ENCODE results near the gene CYTH1.
"Not testable (repeated sequence)": the region's sequence is repeated elsewhere in the genome, so short reads cannot be mapped to it uniquely, and the experiment has no call there.

The CYTH1 gene

GRCh38 chr17:78787444-78787843, 5.4 kb upstream of the CYTH1 start:
- DNase-seq (ENCODE audit: low read depth) = no peak

DNA sequence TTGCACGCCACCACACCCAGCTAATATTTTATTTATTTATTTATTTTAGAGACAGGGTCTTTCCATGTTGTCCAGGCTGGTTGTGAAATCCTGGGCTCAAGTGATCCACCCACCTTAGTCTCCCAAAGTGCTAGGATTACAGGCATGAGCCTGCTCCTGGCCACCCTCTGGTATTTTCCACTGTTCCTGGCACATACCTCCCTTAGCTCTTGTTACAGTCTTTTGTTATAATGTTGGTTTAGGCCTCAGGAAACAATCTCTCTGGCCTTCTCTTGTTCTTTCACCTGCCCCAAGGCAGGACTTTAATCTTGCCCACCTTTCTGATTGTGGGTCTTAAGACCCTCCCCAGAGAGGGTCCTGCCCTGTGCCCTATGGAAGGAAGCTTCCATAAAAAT, 3.6 kb upstream of the CYTH1 start:
- DNase-seq (ENCODE audit: low read depth) = no peak

DNA sequence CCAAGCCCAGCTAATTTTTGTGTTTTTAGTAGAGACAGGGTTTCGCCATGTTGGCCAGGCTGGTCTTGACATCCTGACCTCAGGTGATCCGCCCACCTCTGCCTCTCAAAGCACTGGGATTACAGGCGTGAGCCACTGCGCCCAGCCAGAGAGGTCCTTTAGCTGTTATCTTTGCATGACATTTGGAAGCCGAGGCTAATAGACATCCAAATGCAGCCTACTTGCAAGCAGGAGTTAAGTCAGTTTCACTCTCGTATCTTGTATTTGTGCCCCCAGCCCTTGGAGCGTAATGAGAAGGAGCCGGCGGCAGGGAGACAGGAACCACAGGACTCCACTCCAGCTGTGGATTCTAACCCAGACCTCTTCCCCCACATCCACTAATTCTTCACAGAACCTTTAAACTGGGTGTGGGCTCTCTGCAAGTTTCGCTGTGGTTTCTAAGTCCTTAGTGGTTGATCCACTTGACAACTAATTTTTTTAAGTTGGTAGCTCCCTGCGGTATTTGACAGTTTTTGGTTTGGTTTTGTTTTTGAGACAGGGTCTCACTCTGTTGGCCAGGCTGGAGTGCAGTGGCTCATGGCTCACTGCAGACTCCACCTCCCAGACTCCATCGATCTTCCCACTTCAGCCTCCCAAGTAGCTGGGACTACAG, 3.1 kb upstream of the CYTH1 start:
- DNase-seq (ENCODE audit: low read depth) = no peak

- no peak for DNase-seq (ENCODE audit: low read depth)
Measured at GRCh38 chr17:78784352-78784751, 2.3 kb upstream of the CYTH1 start.

DNA sequence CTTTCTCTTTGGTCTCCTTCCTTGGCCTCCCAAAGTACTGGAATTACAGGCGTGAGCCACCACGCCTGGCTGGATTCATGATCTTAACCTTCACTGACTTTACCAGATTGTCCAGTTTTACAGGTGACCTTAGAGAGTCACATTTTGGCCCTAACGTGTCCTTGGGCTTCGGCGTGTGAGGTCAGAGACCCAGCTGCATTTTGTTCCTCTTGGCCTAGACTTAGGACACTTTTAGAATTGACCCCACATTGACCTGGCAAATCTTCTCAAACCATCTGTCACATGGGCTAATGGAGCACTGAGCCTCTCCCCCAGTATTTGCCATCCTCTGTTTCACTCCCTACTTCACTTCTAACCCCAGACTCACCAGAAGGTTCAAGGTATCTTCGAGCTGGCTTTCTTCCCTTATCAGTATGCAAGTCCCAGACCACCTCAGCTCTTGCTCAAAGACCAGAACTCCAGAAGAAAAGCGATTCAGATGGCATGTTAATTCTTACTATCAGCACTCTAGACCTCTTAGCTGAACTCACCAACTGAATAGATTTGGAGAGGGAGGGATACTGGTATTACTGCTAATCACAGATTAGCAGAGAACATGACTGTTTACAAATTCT, 1.7 kb upstream of the CYTH1 start:
- DNase-seq (ENCODE audit: low read depth) = no peak

DNA sequence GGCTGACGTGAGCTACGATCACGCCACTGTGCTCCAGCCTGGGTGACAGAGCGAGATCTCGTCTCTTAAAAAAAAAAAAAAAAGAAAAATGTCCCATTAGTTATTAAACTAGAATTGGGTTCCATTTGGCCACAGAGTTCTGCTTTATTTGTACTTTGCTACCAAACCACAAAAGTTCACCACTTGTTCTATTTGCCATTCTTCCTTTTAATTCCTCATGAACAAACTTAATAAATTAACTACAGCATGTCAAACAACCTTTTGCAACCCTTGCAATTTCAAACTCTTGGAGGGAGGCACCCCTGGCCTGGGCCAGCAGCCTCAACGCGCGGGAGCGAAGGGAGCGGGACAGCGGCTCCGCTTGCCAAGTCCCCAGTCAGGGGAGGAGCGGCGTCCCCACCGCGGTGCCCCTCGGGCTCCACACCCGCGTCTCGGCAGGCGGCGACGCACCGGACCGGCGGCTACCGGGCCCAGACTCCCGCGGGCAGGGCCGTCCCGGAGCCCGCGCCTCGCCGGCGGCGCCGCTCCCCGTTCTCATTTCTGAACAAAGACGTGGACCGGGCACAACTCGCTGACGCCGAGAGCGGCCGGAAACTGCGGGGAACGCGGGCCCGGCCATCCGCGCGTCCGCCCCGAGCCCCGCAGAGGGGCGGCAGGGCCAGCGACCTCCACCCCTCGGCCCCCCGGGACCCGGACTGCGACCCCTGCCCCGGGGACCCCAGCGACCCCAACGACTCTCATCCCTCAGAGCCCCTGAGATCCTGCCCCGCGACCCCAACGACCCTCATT, 775 bp downstream of the CYTH1 start:
- DNase-seq (ENCODE audit: low read depth) = no peak

GRCh38 chr17:78780335-78780734, 1.7 kb downstream of the CYTH1 start:
- no peak for DNase-seq (ENCODE audit: low read depth)

GRCh38 chr17:78779850-78780249, 2.2 kb downstream of the CYTH1 start:
- no peak for DNase-seq (ENCODE audit: low read depth)

DNA sequence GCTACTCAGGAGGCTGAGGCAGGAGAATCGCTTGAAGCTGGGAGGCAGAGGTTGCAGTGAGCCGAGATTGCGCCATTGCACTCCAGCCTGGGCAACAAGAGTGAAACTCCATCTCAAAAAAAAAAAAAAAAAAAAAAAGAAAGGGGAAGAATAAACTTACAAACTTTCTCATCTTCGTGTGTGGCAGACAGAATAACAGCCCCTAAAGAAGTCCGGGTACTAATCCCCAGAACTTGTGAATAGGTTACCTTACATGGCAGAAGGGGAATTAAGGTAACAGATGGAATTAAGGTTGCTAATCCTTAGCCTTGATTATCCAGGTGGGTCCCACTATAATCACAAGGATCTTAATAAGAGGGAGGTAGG, 2.8 kb downstream of the CYTH1 start:
- not testable (repeated sequence) for DNase-seq (ENCODE audit: low read depth)

DNA sequence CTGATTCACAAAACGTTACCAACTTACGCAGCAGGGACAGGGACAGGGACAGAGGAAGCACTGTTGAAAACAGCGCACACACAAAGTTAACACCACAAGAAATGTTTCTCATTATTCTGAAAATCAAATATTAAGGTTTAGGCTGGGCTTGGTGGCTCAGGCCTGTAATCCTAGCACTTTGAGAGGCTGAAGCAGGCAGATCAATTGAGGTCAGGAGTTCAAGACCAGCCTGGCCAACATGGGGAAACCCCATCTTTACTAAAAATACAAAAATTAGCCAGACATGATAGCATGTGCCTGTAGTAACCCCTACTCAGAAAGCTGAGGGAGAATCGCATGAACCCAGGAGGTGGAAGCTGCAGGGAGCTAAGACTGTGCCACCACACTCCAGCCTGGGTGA, 4.2 kb downstream of the CYTH1 start:
- DNase-seq (ENCODE audit: low read depth) = no peak

DNA sequence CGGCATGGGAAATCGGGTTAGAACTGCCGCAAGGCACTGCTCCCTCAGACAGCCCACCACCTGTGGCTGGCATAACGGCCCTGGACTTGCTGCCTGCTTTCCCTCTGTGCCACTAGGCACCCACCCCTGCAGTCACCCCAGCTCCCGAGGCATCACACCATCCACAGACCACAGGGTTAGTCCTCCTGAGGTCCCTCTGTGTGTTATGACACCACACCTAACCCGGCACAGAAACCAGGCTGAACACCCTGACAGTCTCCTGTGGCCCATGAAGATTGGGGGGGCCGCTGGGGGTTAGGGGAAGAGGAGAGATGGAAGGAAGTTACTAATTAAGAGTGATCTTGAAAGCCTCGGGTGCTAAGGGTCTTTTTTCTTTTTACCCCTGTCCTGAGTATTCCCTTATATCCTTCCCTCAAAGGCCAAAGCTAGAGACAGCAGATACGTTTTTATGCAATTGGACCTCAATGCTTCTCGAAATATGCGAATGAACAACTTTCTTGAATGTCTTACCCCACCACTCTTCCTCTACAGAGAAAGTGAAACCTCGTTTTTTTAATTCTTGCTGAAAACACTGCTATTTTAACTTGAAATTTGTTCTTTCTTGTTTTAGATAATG, 7.0 kb downstream of the CYTH1 start:
- DNase-seq (ENCODE audit: low read depth) = no peak

DNA sequence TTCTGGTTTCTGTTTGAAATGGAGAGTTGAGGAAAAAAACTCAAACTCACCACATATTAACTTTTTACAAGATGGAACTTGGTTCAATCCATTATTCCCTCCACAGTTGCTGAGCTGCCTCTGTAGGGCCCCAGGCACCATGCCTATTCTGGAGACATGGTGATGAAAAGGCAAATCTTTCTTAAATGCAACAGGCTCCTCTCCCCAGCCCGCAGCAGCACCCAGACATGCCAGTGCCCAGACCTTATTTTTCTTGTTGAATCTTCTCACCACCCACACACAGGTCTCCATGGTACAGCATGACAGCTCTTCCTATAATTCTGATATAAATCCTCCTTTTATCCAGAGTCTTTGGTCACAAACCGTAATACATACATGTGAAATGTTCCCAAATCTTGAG, 7.6 kb downstream of the CYTH1 start:
- no peak for DNase-seq (ENCODE audit: low read depth)

- no peak for DNase-seq (ENCODE audit: low read depth)
Measured at GRCh38 chr17:78771758-78772382, 10.2 kb downstream of the CYTH1 start.

DNA sequence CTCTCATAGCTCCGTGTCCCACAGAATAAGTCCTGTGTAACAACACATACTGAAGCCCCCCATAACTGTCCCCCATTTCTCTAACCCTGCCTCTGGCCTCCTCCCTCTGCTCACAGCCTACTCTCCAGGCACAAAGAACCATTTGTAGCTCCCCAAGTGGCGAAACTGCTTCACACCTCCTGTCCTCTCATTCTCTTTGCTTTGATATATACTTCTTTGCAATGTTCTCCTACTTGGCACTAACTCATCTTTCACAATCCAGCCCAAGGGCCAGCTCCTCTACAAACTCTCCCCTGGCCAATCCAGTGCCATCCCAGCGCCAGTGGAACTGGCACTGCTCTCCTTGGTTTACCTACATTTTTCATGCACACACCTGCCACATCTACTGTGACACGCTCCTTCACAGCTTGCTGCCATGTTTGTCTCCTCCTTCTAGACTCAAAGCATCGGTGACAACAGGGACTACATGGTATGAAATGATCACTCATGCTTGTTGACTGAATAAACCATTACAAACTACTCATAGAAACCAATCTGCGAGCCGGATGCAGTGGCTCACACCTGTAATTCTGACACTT, 12.8 kb downstream of the CYTH1 start:
- no peak for DNase-seq (ENCODE audit: low read depth)

- DNase-seq (ENCODE audit: low read depth) = no peak
Measured at GRCh38 chr17:78767806-78768205, 14.3 kb downstream of the CYTH1 start.

DNA sequence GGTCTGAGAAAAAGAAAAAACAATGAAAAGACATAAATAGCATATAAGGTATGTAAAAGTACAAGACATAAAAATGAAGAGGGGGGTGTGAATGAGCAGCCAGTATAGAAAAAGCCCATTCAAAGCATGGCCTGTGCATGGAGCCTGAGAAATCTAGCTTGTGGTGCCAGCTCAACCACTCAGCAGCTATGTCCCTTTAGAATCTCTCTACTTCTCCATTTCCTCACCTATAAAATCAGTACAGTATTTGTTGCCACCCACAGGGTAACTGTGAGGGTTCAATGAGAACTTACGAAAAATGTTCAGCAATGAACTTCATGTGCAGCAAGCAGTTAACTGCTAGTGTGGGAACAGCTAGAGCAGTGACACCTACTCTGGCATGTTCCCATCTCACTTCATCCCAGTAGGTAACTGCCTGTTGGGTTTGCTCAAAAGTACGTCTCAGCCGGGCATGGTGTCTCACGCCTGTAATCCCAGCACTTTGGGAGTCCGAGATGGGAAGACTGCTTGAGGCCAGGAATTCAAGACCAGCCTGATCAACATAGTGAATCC, 15.3 kb downstream of the CYTH1 start:
- DNase-seq (ENCODE audit: low read depth) = no peak

GRCh38 chr17:78766225-78766624, 15.8 kb downstream of the CYTH1 start:
- DNase-seq (ENCODE audit: low read depth) = no peak

DNA sequence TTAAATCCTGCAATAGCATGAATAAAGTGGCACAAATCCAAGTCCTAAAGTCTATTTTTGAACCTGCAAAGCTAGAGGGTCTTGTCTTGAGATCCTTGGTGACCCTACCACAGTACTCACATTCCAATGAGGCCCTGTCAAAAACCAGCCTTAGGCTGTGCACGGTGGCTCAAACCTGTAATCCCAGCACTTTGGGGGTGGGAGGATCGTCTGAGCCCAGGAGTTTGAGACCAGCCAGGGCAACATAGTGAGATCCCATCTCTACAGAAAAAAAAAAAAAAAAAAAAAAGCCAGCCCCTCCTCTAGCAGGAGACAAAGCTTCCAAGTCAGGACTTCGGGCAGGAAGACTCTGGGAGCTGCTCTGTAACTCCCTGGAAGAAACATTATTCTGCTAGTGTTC, 16.3 kb downstream of the CYTH1 start:
- no peak for DNase-seq (ENCODE audit: low read depth)

DNA sequence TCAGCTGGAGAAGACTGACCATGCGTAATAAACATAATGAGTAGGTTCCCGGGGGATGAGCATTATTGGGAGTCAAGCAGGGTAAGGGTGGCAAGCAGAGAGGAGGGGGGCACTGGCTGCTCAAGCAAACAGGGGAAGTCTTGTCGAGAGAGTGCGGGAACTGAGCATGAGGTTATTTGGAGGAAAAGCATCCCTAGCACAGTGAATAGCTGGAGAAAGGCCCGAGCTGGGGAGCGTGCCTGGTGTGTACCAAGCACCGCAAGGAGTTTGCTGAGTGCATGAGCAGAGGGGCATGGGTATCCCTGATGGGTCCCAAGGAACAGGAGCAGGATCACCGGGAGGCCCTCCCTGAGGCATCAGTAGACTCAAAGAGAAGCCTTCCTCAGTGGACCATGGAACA, 17.2 kb downstream of the CYTH1 start:
- no peak for DNase-seq (ENCODE audit: low read depth)

GRCh38 chr17:78763561-78763960, 18.5 kb downstream of the CYTH1 start:
- DNase-seq (ENCODE audit: low read depth) = no peak

DNA sequence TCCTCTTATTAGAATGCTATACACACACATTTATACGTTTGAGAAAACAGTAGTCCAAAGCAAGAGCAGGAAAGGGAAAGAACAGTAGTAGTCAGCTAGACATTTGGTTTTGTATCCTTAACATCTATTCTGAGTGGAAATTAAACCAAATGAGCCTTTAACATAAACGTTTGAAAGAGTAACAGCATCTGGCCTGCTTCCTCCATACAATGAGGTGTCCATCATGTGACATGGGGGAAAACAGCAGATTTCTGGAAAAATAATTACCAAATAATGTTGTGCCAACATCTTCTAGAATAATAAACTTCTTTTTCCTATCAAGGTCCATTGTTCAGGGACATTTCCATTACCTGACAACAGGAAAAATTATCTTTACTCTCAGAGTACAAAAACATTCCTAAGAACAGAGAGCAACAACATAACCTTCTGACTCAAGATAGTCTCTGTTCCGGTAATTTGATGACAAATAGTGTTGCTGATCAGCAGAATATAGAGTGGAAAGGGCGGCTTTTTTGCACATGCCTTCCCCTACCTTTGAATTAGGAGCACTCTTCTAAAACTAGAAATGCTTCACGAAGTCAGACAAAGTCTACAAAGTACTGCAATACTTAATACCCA, 20.2 kb downstream of the CYTH1 start:
- no peak for DNase-seq (ENCODE audit: low read depth)

- no peak for DNase-seq (ENCODE audit: low read depth)
Measured at GRCh38 chr17:78759969-78760352, 22.1 kb downstream of the CYTH1 start.
